ENCODE results near the gene RAD23A. TPM values are rescaled to one million over a fixed set of nuclear protein-coding genes. Genes with fewer than 3 reads are reported as not detected.
A peak's percentile ranks its signal among the peaks of the same experiment; 100 is the strongest.

The RAD23A gene
- total and polyA plus RNA-seq, 9 of the 15 experiments (the other 6 are each of a cell fraction or from before 2014, with no cell fraction given) = 9.5 to 181 (median 101) TPM

DNA sequence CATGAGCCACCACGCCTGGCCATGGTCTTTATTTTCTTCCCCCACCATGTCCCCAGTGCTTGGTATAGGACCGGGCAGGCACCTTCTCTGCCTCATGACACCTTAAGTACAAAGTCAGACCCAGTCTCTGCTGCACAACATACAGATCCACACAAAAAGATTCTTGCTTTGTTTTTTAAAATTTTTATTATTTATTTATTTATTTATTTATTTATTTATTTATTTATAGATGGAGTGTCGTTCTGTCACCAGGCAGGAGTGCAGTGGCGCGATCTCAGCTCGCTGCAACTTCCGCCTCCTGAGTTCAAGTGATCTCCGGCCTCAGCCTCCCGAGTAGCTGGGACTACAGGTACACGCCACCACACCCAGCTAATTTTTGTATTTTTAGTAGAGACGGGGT, 47.1 kb downstream of the RAD23A start:
- no peaks in the 10 kb centered on the region for H3K9me1 ChIP-seq (ENCODE audit: control insufficient read depth, insufficient read depth, low read length)
- H3K4me3 ChIP-seq = no peak overlapping the region
- H2AFZ ChIP-seq (ENCODE audit: low read depth, low read length) = no peak overlapping the region
- ChIA-PET POLR2A (no interaction called here), CTCF (ENCODE audit: low intra/inter-chr PET ratio) (no interaction called here)
- H3K79me2 ChIP-seq (ENCODE audit: control insufficient read depth, insufficient read depth, low read length) = peaks cover 25% of the 10 kb centered on the region
- no peaks in the 10 kb centered on the region for H3K36me3 ChIP-seq (ENCODE audit: control insufficient read depth, insufficient read depth, low read length)
- ATAC-seq (no peak), FAIRE-seq (no peak), DNase-seq (ENCODE audit: extremely low read depth in 1 of 4, low spot score in 3 of 4) (no peak)
- no peaks in the 10 kb centered on the region; the same call in 1 of the 2 replicates for H4K20me1 ChIP-seq (replicated peaks; ENCODE audit: control insufficient read depth, insufficient read depth, low read length)
- no peaks in the 10 kb centered on the region; a peak in 1 of 5 replicates for H3K27me3 ChIP-seq (ENCODE audit: control insufficient read depth in 2 of 2, insufficient read depth in 2 of 2, low read length in 2 of 2)
- no TSS peak for BruUV-seq (replicated peaks)
- no peak overlapping the region for H3K4me2 ChIP-seq (ENCODE audit: insufficient read depth, low read length)
- TF ChIP-seq, protein P1, sequence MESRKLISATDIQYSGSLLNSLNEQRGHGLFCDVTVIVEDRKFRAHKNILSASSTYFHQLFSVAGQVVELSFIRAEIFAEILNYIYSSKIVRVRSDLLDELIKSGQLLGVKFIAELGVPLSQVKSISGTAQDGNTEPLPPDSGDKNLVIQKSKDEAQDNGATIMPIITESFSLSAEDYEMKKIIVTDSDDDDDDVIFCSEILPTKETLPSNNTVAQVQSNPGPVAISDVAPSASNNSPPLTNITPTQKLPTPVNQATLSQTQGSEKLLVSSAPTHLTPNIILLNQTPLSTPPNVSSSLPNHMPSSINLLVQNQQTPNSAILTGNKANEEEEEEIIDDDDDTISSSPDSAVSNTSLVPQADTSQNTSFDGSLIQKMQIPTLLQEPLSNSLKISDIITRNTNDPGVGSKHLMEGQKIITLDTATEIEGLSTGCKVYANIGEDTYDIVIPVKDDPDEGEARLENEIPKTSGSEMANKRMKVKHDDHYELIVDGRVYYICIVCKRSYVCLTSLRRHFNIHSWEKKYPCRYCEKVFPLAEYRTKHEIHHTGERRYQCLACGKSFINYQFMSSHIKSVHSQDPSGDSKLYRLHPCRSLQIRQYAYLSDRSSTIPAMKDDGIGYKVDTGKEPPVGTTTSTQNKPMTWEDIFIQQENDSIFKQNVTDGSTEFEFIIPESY (CRISPR knock-in tag; IDR thresholded peaks at IDR 0.05) = 0 out of 2 replicates have a peak, but pooled peaks have one; percentile 57
- no peak for TF ChIP-seq ZBTB8A (IDR thresholded peaks at IDR 0.05; ENCODE audit: partially characterized antibody)
- TF ChIP-seq XRCC3 (IDR thresholded peaks at IDR 0.05) = no peak
- TF ChIP-seq ZNF124 (CRISPR knock-in tag; IDR thresholded peaks at IDR 0.05) = no peak
- no peak for TF ChIP-seq ZNF184 (CRISPR knock-in tag; IDR thresholded peaks at IDR 0.05)
- no peak overlapping the region for H3K27ac ChIP-seq (ENCODE audit: extremely low read depth, low read depth, low read length)
- in situ Hi-C loops (cut with MboI) (no loop called here), intact Hi-C loops (cut with micrococcal nuclease) (no loop called here)
- H3K9ac ChIP-seq (ENCODE audit: insufficient read depth in 1 of 2, low read depth in 2 of 2, low read length in 2 of 2) = no peak overlapping the region
- WGBS (ENCODE audit: insufficient coverage, low coverage, missing lambda C conversion rate) = 89% methylated on average over 11 of the region's 11 CpGs
- no peaks in the 10 kb centered on the region for H3K9me3 ChIP-seq (replicated peaks; ENCODE audit: control insufficient read depth, insufficient read depth, low read depth, low read length)
- peaks cover 5 to 49% of the 10 kb centered on the region in 2 experiments; a peak in 4 of 5 replicates for H3K4me1 ChIP-seq (replicated peaks in 1 of 2; ENCODE audit: control insufficient read depth in 2 of 2, insufficient read depth in 2 of 2, low read length in 2 of 2)

Data from K562 (cell line).